Activated T-cell treated with anti-CD3 and anti-CD28 coated beads for 48 hours (primary cell): Measurements from ENCODE around the gene DDX3X.
"Not testable (repeated sequence)": the region's sequence is repeated elsewhere in the genome, so short reads cannot be mapped to it uniquely, and the experiment has no call there.

Experiments
- DNase-seq: peaks from one replicate; pipeline ENCODE4 v3.0.0-alpha.2; 2020; ENCODE audit warnings: low read depth

Gene DDX3X

GRCh38 chrX:41329101-41329500 lies 4.9 kb upstream of the DDX3X start:
- no peak for DNase-seq

- no peak for DNase-seq
Observed at GRCh38 chrX:41332005-41332404, 2.0 kb upstream of the DDX3X start.

GRCh38 chrX:41332408-41333002 lies 1.5 kb upstream of the DDX3X start:
- no peak for DNase-seq

GRCh38 chrX:41333003-41333743 lies 789 bp upstream of the DDX3X start:
- peak; percentile 83 for DNase-seq

- peak; percentile 66 for DNase-seq
Observed at GRCh38 chrX:41334363-41335197, 618 bp downstream of the DDX3X start.

- DNase-seq = no peak
Observed at GRCh38 chrX:41335198-41335957, 1.4 kb downstream of the DDX3X start.

GRCh38 chrX:41335958-41336331 lies 2.0 kb downstream of the DDX3X start:
- no peak for DNase-seq

- no peak for DNase-seq
Observed at GRCh38 chrX:41336447-41336846, 2.5 kb downstream of the DDX3X start.

GRCh38 chrX:41337140-41337539 lies 3.2 kb downstream of the DDX3X start:
- DNase-seq = no peak

- no peak for DNase-seq
Observed at GRCh38 chrX:41338436-41338835, 4.5 kb downstream of the DDX3X start.

- DNase-seq = no peak
Observed at GRCh38 chrX:41339148-41339547, 5.2 kb downstream of the DDX3X start.

GRCh38 chrX:41344053-41344452 lies 10.1 kb downstream of the DDX3X start:
- no peak for DNase-seq

GRCh38 chrX:41347186-41347585 lies 13.2 kb downstream of the DDX3X start:
- DNase-seq = no peak

- no peak for DNase-seq
Observed at GRCh38 chrX:41348551-41348950, 14.6 kb downstream of the DDX3X start.

GRCh38 chrX:41350150-41350975 lies 16.4 kb downstream of the DDX3X start:
- no peak for DNase-seq

- no peak for DNase-seq
Observed at GRCh38 chrX:41350976-41351569, 17.1 kb downstream of the DDX3X start.

- DNase-seq = no peak
Observed at GRCh38 chrX:41351923-41352322, 18.0 kb downstream of the DDX3X start.

- DNase-seq = no peak
Observed at GRCh38 chrX:41352329-41352838, 18.4 kb downstream of the DDX3X start.

GRCh38 chrX:41353985-41354384 lies 20.0 kb downstream of the DDX3X start:
- no peak for DNase-seq

- DNase-seq = no peak
Observed at GRCh38 chrX:41369152-41369551, 35.2 kb downstream of the DDX3X start.

GRCh38 chrX:41371575-41371974 lies 37.6 kb downstream of the DDX3X start:
- DNase-seq = not testable (repeated sequence)
